ENCODE results near the gene GAK.
"Not testable (repeated sequence)": the region's sequence is repeated elsewhere in the genome, so short reads cannot be mapped to it uniquely, and the experiment has no call there.

Gene GAK

GRCh38 chr4:931960-932712 is at the start of gene GAK, which contains the start of gene TMEM175:
Gene GAK, minus strand, starts transcription at chr4:932316. Its CDS starts 129 bp downstream, at chr4:932187.
Gene TMEM175, plus strand, starts transcription at chr4:932460. Its CDS starts 15,280 bp downstream, at chr4:947740.
- peak; percentile 97 for DNase-seq

DNA sequence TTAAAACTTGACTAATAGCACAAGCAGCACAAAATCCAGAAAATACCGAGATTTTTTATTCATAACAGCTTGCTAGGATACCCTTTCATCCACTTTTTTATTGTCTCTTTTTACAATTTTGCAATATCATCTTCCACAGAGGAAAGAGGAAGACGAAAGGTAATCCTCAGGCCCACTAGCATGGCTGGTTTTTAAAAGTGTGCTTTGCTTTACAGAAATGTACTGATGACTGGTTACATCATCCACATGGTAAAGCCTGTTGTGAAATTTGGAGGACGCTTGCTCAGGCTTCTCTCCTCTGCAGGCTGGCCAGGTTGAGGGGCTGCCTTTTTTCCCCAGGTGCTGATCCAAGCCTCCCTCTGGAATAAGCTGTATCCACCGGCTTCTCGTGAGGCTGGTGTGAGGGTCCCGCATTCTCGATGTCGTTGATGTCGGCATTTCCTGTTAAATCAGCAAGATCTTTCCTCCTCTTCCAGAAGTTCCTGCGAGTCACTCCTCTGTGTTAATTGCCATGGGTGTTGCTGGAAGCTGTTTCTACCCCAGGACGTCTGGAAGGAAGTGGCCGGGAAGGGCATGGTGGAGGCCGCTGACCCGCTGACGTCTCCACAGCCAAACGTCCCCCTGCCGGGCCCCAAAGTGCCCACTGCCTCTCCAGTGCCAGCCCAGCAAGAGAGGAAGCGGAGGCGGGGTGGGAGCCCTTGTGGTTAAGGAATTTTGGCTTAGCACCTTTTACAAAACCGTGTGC is 47.0 kb upstream of the GAK start:
- DNase-seq = no peak

GRCh38 chr4:976016-976415 is 43.9 kb upstream of the GAK start:
- not testable (repeated sequence) for DNase-seq

DNA sequence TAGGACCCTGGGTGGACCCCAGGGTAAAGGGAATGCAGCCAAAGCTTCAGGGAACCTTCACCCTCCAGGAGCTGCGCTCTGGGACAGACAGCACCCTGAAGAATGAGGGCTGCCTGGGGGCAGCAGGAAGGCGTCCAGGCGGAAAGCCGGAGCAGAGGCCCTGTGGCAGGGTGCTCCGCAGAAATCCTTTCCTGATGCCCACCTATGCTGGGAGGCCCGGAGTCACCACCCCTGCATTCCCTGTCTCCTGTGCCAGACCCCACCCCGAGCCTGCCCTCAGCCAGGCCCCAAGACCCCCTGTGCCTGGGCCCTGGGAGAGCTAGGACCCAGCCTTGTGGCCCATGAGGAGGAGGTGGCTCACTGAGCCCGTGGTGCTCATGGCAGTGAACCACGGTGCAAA is 42.6 kb upstream of the GAK start:
- DNase-seq = no peak

GRCh38 chr4:973431-974397 is 41.6 kb upstream of the GAK start, which contains the start of gene DGKQ:
Gene DGKQ, minus strand, starts transcription at chr4:973569. Its CDS starts 87 bp downstream, at chr4:973482.
- DNase-seq = peak; percentile 88

GRCh38 chr4:972651-973424 is 40.7 kb upstream of the GAK start:
- DNase-seq = peak; percentile 48

- DNase-seq = no peak
Measured at GRCh38 chr4:971666-972500, 39.8 kb upstream of the GAK start.

GRCh38 chr4:970854-971520 is 38.9 kb upstream of the GAK start:
- DNase-seq = no peak

DNA sequence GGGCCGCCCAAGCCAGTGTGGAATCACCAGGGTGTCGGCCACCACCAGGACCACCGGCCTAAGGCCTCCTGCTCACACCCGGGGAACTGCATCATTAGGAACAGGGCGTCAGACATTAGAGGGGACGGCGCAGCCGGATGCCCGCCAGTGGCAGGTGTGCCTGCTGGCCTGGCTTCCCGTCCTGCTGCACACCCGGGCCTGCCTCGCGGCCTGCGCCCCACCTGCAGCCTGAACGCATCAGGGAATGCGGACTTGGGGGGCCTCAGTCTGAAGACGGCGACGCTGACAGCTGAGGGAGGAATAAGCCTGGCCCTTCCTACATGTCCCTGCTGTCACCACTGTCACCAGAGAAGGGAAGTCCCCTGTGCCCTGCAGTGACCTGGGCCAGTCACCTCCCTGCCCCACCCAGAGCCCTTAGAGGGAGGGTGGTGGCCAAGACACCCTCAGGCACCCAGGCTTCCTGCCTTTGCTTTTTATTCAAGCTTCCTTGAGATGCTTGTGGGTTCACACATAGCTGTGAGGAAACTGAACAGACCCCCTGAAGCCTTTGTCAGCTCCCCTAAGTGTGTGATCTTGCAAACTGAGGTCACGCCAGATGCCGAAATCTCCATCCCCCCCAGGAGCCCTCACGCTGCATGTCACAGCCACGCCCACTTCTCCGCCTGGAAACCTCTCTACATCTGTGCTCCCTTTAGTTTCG is 38.1 kb upstream of the GAK start:
- no peak for DNase-seq

GRCh38 chr4:968621-969394 is 36.7 kb upstream of the GAK start:
- no peak for DNase-seq

DNA sequence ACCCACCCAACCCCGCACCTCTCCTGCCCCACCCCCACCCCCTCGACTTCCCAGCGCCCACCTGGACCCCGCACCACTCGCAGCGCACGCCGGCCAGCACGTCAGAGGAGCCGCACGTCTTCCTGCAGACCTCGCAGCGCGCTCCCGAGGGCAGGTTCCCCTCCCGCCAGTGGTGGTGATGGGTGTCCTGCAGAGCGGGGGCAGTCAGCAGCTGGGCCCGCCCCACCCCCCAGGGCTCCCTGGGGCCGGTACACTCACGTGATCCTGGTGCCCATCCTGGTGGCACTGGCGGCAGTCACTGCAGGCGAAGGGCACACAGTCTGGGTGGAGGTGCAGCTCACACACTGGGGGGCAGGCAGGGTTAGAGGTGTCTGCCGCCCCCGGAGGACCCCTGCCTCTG is 36.1 kb upstream of the GAK start:
- no peak for DNase-seq

- DNase-seq = no peak
Measured at GRCh38 chr4:967113-968104, 35.3 kb upstream of the GAK start.

- DNase-seq = no peak
Measured at GRCh38 chr4:966266-967112, 34.4 kb upstream of the GAK start.

- no peak for DNase-seq
Measured at GRCh38 chr4:965766-966134, 33.6 kb upstream of the GAK start.

GRCh38 chr4:965048-965765 is 33.1 kb upstream of the GAK start:
- no peak for DNase-seq

GRCh38 chr4:964346-965025 is 32.4 kb upstream of the GAK start:
- DNase-seq = no peak

Measured in activated CD4-positive, alpha-beta T cell treated with anti-CD3 and anti-CD28 coated beads for 1 hour (primary cell).